ENCODE results near the gene NRP1.

The NRP1 gene

DNA sequence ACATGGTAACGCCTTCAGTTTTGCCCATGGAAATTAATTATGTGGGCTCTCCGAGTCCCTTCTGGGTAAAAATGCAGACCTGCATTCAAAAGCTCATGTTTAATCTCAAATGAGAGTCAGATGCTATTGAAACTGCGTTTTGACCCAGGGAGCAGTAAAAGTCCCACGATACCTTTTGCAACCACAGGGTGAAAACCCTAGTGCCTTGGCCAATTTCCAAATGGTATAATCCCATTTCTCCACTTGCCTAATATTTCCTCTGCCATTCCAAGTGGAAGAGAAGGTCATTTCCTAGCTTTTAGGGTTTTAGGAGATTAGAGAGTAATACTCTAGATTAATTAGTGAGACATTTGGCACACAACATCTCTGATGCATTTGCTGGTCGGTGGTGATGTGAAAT lies 132.5 kb downstream of the NRP1 start:
- no peak for DNase-seq

- DNase-seq, result no peak
Observed at GRCh38 chr10:33201056-33201780, 133.2 kb downstream of the NRP1 start.

- DNase-seq, result no peak
Observed at GRCh38 chr10:33199731-33200232, 134.7 kb downstream of the NRP1 start.

DNA sequence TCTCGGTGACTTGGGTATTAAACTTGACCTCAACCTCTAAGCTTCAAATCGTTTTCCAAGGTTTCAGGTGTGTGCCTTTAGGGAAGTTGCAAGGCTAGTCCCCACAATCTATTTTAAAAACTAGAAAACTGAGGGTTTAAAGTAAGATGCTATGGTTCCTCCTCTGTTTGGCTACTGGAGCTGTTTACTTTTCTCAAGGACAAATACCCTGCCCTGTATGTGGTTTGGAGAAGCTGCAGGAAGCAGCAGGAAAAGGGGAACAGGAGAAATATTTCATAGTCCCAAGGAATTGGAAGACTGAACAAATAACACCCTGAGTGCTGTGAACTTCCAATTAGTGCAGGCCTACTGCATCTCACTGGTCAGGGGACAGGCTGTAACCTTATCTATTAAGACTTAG lies 135.9 kb downstream of the NRP1 start:
- no peak for DNase-seq

- DNase-seq, result no peak
Observed at GRCh38 chr10:33196710-33197491, 137.6 kb downstream of the NRP1 start.

DNA sequence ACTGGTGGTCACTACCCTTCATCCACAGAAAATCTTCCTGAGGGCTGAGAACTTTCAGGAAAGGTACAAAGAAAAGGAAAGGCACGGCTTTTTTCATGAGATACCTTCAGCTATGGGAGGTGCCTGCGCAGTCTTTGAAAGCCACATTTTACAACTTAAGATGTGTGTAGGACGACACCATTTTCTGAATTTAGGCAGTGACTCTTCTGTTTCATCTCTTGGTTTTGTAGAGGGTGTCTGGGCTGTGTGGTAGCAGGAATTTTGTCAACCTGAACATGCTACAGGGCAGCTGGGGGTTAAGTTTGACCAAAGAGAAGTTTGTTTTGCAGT lies 138.1 kb downstream of the NRP1 start:
- DNase-seq, result no peak

DNA sequence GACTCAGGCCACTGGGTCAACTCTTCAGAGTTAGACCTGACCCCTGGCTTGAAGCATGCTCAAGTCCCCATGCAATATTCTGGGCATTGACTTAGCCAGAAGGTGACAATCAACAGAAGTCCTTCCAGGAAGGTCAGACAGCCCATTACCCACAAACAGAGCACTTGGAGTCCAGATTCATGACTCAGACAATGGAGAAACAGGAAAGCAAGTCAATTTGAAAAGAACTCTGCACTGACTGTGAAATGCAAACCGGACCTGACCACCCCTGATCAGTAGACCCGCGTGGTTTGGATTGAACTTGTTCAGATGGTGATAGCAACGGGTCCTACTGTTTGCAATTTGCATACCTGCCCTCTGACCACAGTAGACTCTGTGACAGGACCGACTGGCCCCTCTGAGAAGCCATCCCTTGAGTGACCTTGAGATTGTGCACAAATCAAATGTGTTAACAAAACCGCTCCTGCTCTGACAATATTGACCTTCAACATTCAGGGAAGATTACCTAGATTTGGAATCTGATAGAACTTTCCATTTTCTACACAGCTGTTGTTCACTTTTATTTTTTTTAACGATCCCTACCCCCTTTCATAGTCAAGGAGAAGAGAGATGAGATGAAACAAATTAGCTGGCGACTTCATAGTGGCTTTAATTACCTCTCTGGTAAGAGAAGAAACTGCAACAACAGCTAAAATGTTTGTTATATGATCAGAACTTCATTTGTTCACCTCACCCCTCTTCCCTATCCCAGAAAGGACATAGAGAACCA lies 138.7 kb downstream of the NRP1 start:
- DNase-seq, result no peak

GRCh38 chr10:33193701-33194521 lies 140.6 kb downstream of the NRP1 start:
- no peak for DNase-seq

DNA sequence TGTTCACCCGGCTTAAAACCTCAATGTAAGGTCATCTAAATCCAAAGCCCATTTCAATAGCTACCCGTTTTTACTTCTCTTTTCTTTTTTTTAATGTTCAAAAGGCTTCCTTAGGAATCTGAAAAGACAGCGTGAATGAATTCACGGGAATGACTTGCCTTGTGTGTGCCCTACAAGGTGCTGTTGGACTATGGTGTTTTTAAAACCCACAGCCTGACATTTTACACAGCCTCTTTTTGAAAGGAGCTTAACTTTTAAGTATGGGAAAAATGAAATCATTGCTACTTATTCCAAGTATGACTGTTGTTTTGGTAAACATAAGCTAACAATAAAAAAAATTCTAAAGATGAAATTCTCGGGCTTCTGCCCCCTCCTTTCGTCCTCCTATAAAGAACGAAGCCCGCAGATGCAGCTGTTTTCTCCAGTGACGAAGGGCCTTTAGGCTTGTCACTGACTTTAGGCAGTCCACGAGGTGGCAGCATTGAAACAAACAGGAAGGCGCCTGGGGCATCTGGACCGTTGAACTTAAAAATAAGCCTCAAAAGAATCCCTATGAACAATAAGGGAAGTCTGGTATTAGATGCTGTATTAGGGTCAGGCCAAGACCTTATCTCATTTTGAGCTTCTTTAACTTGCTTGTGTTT lies 141.3 kb downstream of the NRP1 start:
- peak; percentile 86 for DNase-seq

GRCh38 chr10:33192190-33192589 lies 142.3 kb downstream of the NRP1 start:
- DNase-seq, result no peak

DNA sequence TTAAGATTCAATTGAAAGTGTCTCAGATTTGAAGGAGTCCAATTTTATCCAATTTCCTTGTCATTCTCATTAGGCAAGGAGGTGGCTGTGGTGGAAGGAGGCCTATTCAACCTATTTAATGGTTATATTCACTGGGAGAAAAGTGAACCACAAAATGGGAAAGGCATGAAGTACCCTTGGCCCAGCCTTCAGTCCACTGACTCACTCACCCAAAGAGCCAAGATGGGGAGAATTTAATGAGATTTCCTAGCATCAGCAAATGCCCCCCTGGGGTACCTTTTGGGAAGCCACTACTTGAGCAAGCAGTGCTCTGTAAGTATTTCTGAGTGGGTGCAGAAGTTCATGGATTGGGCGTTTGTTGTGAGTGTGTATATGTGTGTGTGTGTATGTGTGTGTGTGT lies 144.1 kb downstream of the NRP1 start:
- no peak for DNase-seq

- DNase-seq, result no peak
Observed at GRCh38 chr10:33189808-33190207, 144.7 kb downstream of the NRP1 start.

GRCh38 chr10:33189363-33189762 lies 145.1 kb downstream of the NRP1 start:
- DNase-seq, result no peak

DNA sequence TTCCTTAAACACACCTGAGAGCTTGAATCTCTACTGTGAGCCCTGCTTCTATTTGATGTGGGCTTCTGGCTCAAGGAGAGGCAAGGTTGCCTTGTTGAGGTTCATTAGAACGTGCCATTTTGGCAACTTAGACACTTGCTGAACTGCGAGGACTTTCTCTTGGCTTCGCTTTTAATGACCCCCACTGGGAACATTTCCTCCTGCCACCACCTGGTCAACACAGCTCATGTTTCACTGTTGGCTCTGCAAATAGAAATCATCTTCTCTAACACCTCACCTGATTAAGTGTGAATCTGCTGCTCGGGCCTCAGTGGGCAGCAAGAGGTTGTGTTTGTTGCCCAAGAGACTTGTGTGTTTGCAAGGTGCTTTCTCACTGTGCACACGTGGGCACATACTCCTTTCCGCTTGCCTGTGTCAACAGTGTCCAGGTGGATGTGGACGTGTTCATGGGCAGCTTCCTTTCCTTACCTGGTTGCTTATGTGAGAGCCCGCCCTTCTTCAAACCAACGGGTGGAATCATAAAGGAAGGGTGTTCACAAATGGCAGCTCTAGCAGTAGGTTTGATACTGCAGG lies 147.0 kb downstream of the NRP1 start:
- no peak for DNase-seq

- no peak for DNase-seq
Observed at GRCh38 chr10:33186150-33186549, 148.3 kb downstream of the NRP1 start.

DNA sequence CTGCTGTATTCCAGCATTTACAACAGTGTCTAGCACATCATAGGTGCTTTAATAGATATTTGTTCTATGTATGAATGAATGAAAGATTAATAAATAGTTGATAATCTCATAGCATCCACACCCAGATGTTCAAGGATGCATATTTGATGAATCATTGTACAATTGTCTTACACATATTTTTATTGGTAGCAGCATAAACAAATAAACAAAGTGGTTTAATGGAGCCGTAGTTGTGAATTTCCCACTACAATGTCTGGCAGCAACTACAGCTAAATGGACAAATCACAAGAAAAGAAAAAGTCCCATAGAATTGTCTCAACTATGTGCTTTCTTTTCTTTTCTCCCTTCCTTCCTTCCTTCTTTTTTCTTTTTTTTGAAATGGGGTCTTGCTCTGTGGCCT lies 150.8 kb downstream of the NRP1 start:
- DNase-seq, result no peak

GRCh38 chr10:33180921-33181320 lies 153.5 kb downstream of the NRP1 start:
- no peak for DNase-seq

DNA sequence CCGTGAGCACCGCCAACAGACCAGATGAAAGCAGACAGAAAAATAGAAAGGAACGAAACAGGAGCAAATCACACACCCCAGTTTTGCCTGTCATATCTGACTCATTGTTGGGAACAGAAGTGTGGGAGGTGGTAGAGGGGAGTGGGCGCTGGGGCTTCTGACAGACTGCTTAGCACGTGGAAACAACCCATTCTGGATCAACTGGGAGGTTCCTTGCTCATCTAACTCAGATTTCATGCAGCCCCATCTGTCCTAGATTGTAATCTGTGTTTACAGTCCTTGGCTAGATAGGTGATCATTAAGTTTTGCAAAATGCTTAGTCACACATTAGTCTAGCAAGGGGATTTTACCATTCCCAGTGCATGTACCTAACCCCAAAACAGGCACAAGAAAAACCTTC lies 154.1 kb downstream of the NRP1 start:
- DNase-seq, result no peak

GRCh38 chr10:33179067-33179466 lies 155.4 kb downstream of the NRP1 start:
- DNase-seq, result no peak

GRCh38 chr10:33178026-33178755 lies 156.3 kb downstream of the NRP1 start:
- DNase-seq, result no peak

DNA sequence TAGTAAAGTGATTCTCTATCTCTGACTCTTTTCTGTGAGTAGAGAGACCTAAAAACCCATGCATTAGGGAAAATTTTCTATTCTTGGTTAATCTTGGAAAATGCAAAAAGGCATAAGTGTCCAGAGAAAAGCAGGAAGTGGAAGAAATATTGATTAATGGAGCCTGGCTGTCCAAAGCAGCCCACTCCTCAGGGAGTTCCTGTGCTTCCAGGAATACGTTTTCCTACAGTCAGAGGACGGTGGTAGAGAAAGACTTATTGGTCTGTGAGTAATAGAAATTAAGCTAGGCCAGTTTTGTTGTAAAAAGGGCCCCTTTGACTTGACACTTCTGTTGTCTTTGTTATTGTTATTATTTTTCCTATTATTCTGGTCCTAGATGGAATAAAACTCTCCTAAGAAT lies 157.8 kb downstream of the NRP1 start:
- DNase-seq, result no peak

All from NCI-H1694 treated with DMSO at 0.1 percent for 48 hours (cell line).